Endometrium (tissue), 2 donors: Measurements from ENCODE around the gene SLC6A3.

Experiments
- FAIRE-seq: peaks from 2 replicates; lab custom pipeline; 2012; peaks lifted over from hg19 to GRCh38; lab: Jason Lieb, UNC
- donor health status: control.
- donor health status: control.

The SLC6A3 gene

DNA sequence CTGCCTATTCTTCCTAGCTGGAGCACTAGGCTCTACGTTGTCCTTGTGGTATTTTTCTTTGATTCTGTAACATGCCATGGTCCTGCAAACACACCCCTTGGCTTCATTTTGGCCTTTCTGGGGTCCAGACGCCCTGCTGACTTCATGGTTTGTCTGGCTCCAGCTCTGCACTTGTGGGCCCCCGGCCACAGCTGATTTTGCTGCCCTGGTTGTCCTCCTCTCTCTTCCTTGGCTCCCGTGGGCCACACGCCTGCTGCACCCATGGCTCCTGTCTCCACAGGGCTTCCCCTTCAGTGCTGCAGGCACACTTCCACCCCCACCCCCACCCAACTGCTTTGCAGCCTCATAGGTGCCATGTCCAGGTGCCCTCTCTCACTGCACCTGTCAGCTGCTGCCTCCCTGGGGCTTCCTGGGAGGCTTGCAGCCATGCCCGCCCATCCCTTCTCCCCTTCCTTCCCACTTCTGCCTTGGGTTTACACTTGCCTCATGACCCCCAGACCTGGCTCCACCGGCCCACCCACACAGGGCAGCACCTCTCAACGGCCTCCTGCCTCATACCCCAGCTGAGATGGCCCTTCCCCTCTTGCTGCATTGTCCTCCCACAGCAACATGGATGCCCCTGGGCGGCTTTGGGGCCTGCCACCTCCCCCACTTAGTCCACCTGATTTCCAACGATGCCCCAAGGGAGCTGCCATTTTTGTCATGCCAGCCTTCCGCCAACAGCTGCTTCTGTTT lies 25.6 kb downstream of the SLC6A3 start:
- FAIRE-seq, result no peak

DNA sequence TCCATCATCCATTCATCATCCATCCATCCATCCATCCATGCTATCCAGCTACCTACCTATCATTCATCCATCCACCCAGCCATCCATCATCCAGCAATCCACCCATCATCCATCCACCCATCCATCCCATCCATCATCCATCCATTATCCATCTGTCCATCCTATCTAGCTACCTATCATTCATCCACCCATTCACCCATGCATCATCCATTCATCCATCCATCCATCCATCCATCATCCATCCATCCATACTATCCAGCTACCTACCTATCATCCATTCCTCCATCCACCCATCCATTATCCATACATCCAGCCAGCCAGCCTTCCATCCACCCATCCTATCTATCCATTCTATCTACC lies 26.3 kb downstream of the SLC6A3 start:
- FAIRE-seq, result no peak

DNA sequence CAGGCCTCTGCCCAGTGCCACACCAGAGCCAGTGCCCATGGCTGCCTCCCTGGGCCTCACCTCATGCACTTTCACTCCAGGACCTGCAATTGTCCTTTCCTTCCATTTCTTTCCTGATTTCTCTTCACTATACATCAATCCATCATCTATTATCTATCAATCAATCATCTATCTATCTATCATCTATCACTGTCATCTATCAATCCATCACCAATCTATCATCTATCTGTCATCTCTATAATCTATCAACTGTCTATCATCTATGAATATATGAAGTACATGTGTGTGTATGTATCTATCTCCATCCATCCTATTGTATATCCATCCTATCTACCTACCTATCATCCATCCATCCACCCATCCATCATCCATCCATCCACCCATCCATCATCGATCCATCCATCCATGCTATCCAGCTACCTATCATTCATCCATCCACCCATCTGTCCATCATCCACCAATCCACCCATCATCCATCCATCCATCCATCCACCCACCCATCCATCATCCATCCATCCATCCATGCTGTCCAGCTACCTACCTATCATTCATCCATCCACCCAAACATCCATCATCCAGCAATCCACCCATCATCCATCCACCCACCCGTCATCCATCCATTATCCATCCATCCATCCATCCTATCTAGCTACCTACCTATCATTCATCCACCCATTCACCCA lies 26.9 kb downstream of the SLC6A3 start:
- no peak for FAIRE-seq

DNA sequence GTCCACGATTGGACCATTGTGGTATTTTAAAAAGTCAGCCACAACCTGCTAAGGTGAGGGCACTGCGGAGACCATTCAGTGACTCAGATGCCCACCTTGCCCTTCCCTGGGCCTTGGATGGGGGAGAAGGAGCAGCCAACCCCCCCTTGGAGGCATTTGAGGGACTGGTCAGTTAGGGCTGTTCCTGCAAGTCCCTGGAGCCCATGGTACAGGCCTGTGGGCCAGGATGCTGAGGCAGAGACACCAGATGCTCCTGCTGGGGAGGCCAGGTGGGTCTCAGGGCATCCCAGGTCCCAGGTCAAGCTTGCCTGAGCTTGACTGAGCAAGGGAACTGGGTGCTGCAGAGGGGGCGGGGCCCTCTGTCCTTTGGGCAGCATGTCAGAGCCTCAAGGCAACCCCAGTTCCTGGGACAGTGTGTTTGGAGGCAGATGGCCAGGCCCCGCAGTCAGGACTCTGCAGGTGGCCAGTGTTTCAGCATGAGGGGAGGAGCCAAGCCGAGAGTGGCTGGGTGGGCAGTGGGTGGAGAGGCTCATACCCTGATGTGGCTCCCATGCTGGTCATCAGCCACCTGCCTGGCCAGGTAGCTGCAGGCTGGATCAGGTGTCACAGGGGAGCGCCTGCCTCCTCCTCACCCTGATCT lies 27.5 kb downstream of the SLC6A3 start:
- FAIRE-seq, result no peak

GRCh38 chr5:1416856-1417469 lies 28.3 kb downstream of the SLC6A3 start:
- FAIRE-seq, result no peak

DNA sequence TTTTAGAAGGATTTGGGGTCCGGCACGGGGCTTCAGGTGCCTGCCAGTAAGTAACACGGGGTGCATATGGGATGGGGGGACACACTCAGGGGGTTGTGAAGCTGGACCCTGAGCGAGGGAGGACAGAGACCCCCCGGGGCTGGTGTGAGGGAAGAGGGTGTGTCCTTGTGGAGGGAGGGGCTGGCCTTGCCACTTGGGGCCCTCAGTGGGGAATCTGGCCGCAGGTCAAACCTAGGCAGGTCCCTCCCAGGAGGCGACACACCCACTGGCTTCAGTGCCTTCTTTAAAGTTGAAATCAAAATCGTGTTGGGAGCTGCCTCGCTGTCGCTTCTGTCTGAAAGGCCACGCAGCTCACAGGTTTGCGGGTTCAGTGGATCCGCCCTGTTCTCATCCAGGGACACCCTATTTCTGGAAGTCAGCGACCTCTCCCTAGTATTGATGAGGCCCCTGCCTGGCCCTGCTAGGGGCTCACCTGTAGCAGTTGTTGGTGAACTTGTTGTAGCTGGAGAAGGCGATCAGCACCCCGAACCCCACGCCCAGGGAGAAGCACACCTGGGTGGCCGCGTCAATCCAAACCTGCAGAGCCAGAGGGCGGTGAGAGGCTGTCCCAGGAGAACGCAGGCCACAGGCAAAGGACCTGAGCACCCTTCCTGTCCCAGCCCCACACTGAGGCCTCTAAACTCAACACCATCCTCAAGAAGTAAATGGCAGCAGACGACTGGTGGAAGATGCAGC lies 29.4 kb downstream of the SLC6A3 start:
- FAIRE-seq, result no peak

DNA sequence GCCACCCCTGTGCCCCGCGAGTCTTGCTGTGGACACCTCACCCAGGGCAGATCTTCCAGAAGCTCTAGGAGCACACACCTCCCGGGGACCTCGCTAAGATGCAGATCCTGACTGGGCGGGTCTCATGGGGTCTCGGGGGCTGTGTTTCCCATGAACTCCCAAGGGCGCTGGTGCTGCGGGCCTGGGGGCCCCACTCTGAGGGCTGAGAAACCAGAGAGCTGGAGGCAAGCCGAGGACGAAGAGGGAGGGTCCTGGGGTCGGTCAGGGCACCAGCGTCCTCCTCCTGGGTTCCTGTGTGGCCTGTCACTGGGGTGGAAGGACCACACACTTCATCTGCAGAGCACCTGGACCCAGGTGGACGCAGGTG lies 30.2 kb downstream of the SLC6A3 start:
- no peak for FAIRE-seq

- FAIRE-seq, result no peak
These were observed 30.8 kb downstream of the SLC6A3 start for GRCh38 chr5:1414311-1415058.

- no peak for FAIRE-seq
These were observed 31.5 kb downstream of the SLC6A3 start for GRCh38 chr5:1413611-1414241.

DNA sequence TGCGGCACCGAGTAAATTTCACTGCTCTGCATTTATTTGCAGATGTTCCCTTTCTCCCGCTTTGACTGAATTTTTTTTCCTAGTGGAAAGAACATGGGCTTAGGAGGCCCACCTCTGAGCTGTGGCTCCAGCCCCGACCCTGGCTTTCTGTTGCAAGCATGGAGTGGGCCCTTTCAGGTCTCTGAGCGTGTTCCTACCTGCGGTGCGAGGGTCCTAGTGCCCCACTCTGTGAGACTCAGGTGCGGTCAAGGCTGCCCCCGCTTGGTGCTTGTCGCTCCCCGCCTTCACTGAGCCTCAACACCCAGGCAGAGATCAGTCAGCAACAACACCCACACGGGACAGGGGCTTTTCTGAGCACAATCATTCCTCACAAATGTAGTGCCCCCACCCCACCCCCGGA lies 32.0 kb downstream of the SLC6A3 start:
- FAIRE-seq, result no peak

- FAIRE-seq, result no peak
These were observed 32.6 kb downstream of the SLC6A3 start for GRCh38 chr5:1412621-1413020.

GRCh38 chr5:1412163-1412562 lies 33.1 kb downstream of the SLC6A3 start:
- FAIRE-seq, result no peak

- no peak for FAIRE-seq
These were observed 34.1 kb downstream of the SLC6A3 start for GRCh38 chr5:1411099-1411498.

- no peak for FAIRE-seq
These were observed 34.9 kb downstream of the SLC6A3 start for GRCh38 chr5:1410156-1411014.

- no peak for FAIRE-seq
These were observed 35.7 kb downstream of the SLC6A3 start for GRCh38 chr5:1409381-1410110.

DNA sequence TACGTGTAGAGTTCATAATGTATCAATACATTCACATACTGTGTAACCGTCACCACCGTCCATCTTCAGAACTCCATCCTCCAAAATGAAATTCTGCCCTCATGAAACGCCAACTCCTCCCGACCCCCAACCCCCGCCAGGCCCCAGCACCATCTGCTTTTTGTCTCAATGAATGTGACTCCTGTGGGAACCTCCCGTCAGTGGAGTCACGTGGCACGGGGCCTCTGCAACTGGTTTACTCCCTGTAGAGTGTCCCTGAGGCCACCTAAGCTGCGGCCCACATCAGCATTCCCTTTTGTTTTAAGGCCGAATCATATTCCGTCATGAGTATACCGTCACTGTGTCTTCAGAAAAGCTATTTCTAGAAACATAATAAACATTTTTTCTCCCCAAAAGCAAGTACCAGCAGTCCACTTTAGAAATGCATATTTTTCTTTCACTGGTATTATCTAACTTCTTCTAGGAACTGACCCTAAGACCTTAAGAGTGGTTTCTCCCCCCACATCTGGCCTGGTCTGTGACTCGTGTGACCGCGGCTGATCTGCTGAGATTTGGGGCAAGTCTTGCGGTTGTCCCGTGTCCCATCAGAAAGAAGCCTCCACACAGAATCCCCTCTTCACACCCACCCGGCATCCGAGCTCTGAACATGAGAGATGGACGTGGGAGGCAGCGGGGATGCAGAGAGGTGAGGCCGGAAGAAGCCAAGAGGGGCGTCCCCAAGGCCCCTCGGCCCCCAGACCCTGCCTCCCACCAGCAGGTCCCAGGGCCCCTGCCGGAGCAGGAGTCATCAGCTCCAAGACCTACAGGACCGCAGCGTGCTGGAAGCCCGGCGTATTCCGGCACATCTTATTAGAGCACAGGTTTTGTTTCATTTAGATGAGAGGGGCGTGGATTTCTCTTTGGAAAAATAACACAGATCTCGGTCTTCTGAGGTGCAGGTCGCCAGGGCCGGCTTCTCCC lies 38.3 kb downstream of the SLC6A3 start:
- no peak for FAIRE-seq

- no peak for FAIRE-seq
These were observed 39.4 kb downstream of the SLC6A3 start for GRCh38 chr5:1405539-1406530.
